HK-2 (cell line): ENCODE results near the gene TYRO3.

Experiments
- DNase-seq: peaks from one replicate; pipeline ENCODE4 v3.0.0-alpha.2; 2018; ENCODE audit not compliant: unreplicated experiment

The TYRO3 gene

GRCh38 chr15:41558400-41559238, at the start of gene TYRO3:
Gene TYRO3 (plus strand): TSS chr15:41559212. CDS start chr15:41559258, 46 bp downstream.
- DNase-seq: peak; percentile 44

- DNase-seq: no peak
Measured at GRCh38 chr15:41510728-41511127, 48.3 kb upstream of the TYRO3 start.

GRCh38 chr15:41511331-41511898, 47.6 kb upstream of the TYRO3 start:
- no peak for DNase-seq

GRCh38 chr15:41511899-41512369, 47.1 kb upstream of the TYRO3 start:
- DNase-seq: no peak

- no peak for DNase-seq
Measured at GRCh38 chr15:41512512-41512939, 46.5 kb upstream of the TYRO3 start.

- no peak for DNase-seq
Measured at GRCh38 chr15:41512940-41513505, 46.0 kb upstream of the TYRO3 start.

GRCh38 chr15:41513506-41514227, 45.3 kb upstream of the TYRO3 start, which contains the start of gene LTK:
Gene LTK (minus strand): TSS chr15:41513827. CDS start chr15:41513709, 118 bp downstream.
- DNase-seq: no peak

- DNase-seq: no peak
Measured at GRCh38 chr15:41517895-41518449, 41.0 kb upstream of the TYRO3 start.

- no peak for DNase-seq
Measured at GRCh38 chr15:41520636-41521035, 38.4 kb upstream of the TYRO3 start.

GRCh38 chr15:41521614-41522013, 37.4 kb upstream of the TYRO3 start:
- no peak for DNase-seq

- peak; percentile 24 for DNase-seq
Measured at GRCh38 chr15:41523097-41523496, 35.9 kb upstream of the TYRO3 start.

- DNase-seq: no peak
Measured at GRCh38 chr15:41530363-41530956, 28.6 kb upstream of the TYRO3 start.

GRCh38 chr15:41535544-41535943, 23.5 kb upstream of the TYRO3 start:
- DNase-seq: no peak

- no peak for DNase-seq
Measured at GRCh38 chr15:41536866-41537265, 22.1 kb upstream of the TYRO3 start.

GRCh38 chr15:41543521-41543870, 15.5 kb upstream of the TYRO3 start:
- DNase-seq: no peak

- no peak for DNase-seq
Measured at GRCh38 chr15:41544650-41545015, 14.4 kb upstream of the TYRO3 start.

- no peak for DNase-seq
Measured at GRCh38 chr15:41545218-41545617, 13.8 kb upstream of the TYRO3 start.

- DNase-seq: no peak
Measured at GRCh38 chr15:41546851-41547786, 11.9 kb upstream of the TYRO3 start.

- no peak for DNase-seq
Measured at GRCh38 chr15:41550066-41550775, 8.8 kb upstream of the TYRO3 start.

GRCh38 chr15:41553731-41554130, 5.3 kb upstream of the TYRO3 start:
- no peak for DNase-seq
